Skeletal muscle satellite cell (primary cell): ENCODE results near the gene HSCB. TPM values are rescaled to one million over a fixed set of nuclear protein-coding genes. Genes with fewer than 3 reads are reported as not detected.
"Not testable (repeated sequence)": the region's sequence is repeated elsewhere in the genome, so short reads cannot be mapped to it uniquely, and the experiment has no call there.

Experiments used
- H3K27me3 ChIP-seq: 2 replicates; pipeline ENCODE4 v1.7.0; 2013; ENCODE audit warnings: low read length; ENCODE audit not compliant: control insufficient read depth, insufficient read depth
- H3K36me3 ChIP-seq: 2 replicates; pipeline ENCODE4 v1.7.0; 2013; ENCODE audit warnings: mild to moderate bottlenecking, control low read depth, low read length; ENCODE audit not compliant: insufficient read depth
- H3K4me1 ChIP-seq: 2 replicates; pipeline ENCODE4 v1.7.0; 2013; ENCODE audit warnings: low read length; ENCODE audit not compliant: control insufficient read depth, insufficient read depth
- H3K4me2 ChIP-seq: 2 replicates; pipeline ENCODE4 v1.7.0; 2013; ENCODE audit warnings: mild to moderate bottlenecking, low read length
- H3K4me3 ChIP-seq: 2 replicates; pipeline ENCODE4 v1.7.0; 2013; ENCODE audit warnings: low read length
- H3K9ac ChIP-seq: 2 replicates; pipeline ENCODE4 v1.7.0; 2013; ENCODE audit warnings: mild to moderate bottlenecking, low read depth, low read length, moderate library complexity
- H3K9me3 ChIP-seq: replicated peaks from 2 replicates; pipeline ENCODE4 v1.7.0; 2013; ENCODE audit warnings: mild to moderate bottlenecking, control low read depth, low read length
- total RNA-seq: library from RNA; depleted of rRNA; stranded (reverse); fragments of >200 nt; gene quantifications from 2 replicates; pipeline ENCODE4 v1.2.3, GENCODE V29; 2012; rRNA removed

Gene HSCB, protein sequence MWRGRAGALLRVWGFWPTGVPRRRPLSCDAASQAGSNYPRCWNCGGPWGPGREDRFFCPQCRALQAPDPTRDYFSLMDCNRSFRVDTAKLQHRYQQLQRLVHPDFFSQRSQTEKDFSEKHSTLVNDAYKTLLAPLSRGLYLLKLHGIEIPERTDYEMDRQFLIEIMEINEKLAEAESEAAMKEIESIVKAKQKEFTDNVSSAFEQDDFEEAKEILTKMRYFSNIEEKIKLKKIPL
- 19.4 and 24.3 TPM in 2 replicates for total RNA-seq

DNA sequence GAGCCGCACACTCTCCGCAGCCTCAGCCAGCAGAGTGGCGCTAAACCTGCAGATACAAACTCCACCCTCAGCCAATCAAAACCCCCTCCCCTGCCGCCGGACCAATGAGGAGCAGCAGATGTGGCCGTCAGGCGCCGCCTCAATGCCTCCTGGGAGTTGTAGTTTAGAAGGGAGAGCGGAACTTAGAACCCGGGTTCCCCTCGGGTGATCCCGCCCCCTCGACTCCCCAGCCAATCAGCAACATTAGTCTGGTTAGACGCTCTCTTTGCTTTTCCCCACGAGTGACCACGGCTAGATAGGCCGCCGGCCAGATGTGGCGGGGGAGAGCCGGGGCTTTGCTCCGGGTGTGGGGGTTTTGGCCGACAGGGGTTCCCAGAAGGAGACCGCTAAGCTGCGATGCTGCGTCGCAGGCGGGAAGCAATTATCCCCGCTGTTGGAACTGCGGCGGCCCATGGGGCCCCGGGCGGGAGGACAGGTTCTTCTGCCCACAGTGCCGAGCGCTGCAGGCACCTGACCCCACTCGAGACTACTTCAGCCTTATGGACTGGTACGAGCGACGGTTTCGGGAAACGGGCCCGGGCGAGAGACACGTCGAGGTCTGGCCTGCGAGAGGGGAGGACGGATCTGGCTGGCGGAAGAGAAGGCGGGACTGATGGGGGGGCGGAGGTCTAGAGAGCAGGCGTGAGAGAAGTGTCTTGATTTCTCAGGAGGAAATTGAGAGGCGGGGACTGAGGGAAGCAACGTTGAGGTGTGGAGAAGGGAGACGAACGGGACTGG, at the start of gene HSCB, which contains the start of gene CHEK2:
Gene HSCB (plus strand): TSS at position 255 of the 777 bp plus-strand sequence. CDS start 57 bp downstream, at position 312.
Gene CHEK2 (minus strand): TSS at position 36 of the 777 bp plus-strand sequence. CDS start 7,099 bp downstream, outside the sequence.
- H3K4me3 ChIP-seq, result peak within 1 kb of the TSS; percentile 94
- H3K27me3 ChIP-seq, result no peaks in the 10 kb centered on the region
- H3K4me2 ChIP-seq, result peak within 1 kb of the TSS; percentile 89
- H3K36me3 ChIP-seq, result peaks cover 21% of the 10 kb centered on the region
- H3K9ac ChIP-seq, result peak within 1 kb of the TSS; percentile 93
- no peaks in the 10 kb centered on the region for H3K9me3 ChIP-seq
- peaks cover 16% of the 10 kb centered on the region for H3K4me1 ChIP-seq

DNA sequence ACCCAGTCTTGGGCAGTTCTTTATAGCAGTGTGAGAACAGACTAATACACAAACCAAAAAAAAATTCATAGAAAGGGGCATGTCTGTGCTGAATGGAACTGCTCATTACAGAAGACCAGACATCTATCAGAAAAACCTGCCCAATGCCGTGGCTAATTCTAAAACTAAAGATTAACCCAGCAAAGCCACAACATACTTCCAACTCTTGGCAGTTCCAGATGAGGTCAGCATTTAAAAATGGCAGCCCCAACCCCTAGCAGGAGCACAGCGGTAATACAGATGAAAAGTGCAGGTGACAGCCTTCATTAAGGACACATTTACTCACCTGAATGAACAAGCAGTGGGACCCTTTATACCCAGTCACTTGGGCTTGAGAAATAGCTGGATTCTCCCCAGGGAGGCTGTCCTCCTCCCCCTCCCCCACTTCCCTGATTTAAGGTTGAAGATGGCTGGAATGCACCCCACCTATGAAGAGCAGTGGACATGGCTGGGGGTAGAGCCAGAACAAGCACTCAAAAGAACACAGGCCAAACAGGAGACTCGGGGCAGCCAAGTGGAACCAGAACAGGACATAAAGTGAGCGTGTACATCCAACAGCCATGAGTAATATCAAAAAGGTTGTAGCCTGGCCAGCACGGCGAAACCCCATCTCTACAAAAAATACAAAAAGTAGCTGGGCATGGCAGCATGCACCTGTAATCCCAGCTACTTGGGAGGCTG, 48.6 kb upstream of the HSCB start:
- H3K4me1 ChIP-seq, H3K9me3 ChIP-seq, H3K36me3 ChIP-seq: not testable (repeated sequence)

GRCh38 chr22:28702891-28703290, 38.9 kb upstream of the HSCB start:
- no peaks in the 10 kb centered on the region for H3K4me1 ChIP-seq
- no peak overlapping the region for H3K4me2 ChIP-seq
- H3K9me3 ChIP-seq, result no peaks in the 10 kb centered on the region
- H3K9ac ChIP-seq, result no peak overlapping the region
- H3K4me3 ChIP-seq, result no peak overlapping the region
- H3K27me3 ChIP-seq, result no peaks in the 10 kb centered on the region
- no peaks in the 10 kb centered on the region for H3K36me3 ChIP-seq

More for the DNA sequence above, 48.6 kb upstream of the HSCB start:
- not testable (repeated sequence) for H3K4me3 ChIP-seq, H3K9ac ChIP-seq, H3K4me2 ChIP-seq, H3K27me3 ChIP-seq

DNA sequence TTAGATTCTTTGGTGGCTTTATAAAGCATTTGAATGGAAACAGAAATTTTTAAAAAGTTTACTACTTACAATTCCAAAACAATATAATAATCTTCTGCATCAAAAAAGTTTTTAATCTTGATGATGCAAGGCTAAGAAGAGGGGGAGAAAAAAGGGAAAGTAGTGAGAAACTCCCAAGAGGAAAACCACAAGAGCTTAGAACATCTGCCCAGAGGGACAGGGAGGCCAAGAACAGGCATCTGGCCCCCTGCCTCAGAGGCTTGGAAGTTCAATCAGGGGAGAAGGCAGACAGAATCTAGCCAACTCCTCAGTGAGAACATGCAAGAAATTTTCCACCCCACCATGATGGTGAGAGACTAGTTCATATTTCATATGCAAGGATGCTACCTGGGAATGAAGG, 38.4 kb upstream of the HSCB start:
- Histone ChIP-seq H3K4me3 (no peak overlapping the region), H3K9ac (no peak overlapping the region), H3K36me3 (no peaks in the 10 kb centered on the region), H3K27me3 (no peaks in the 10 kb centered on the region), H3K4me1 (no peaks in the 10 kb centered on the region), H3K4me2 (no peak overlapping the region), H3K9me3 (no peaks in the 10 kb centered on the region)

GRCh38 chr22:28706845-28707244, 35.0 kb upstream of the HSCB start:
- Histone ChIP-seq H3K9me3 (no peaks in the 10 kb centered on the region), H3K27me3 (no peaks in the 10 kb centered on the region), H3K4me2 (no peak overlapping the region), H3K36me3 (no peaks in the 10 kb centered on the region), H3K9ac (no peak overlapping the region), H3K4me1 (peaks cover 21% of the 10 kb centered on the region), H3K4me3 (no peak overlapping the region)

- no peaks in the 10 kb centered on the region for H3K36me3 ChIP-seq
- peak overlapping the region; percentile 54 for H3K9ac ChIP-seq
- peaks cover 32% of the 10 kb centered on the region for H3K4me1 ChIP-seq
- H3K4me3 ChIP-seq, result peak overlapping the region; percentile 24
- no peaks in the 10 kb centered on the region for H3K27me3 ChIP-seq
- H3K4me2 ChIP-seq, result peak overlapping the region; percentile 60
- no peaks in the 10 kb centered on the region for H3K9me3 ChIP-seq
Observed at GRCh38 chr22:28710107-28710506, 31.7 kb upstream of the HSCB start.

GRCh38 chr22:28710576-28711191, 31.2 kb upstream of the HSCB start:
- H3K36me3 ChIP-seq, result no peaks in the 10 kb centered on the region
- H3K9me3 ChIP-seq, result no peaks in the 10 kb centered on the region
- H3K9ac ChIP-seq, result peak overlapping the region; percentile 78
- H3K4me3 ChIP-seq, result peak overlapping the region; percentile 20
- H3K4me1 ChIP-seq, result peaks cover 32% of the 10 kb centered on the region
- H3K4me2 ChIP-seq, result peak overlapping the region; percentile 68
- no peaks in the 10 kb centered on the region for H3K27me3 ChIP-seq

DNA sequence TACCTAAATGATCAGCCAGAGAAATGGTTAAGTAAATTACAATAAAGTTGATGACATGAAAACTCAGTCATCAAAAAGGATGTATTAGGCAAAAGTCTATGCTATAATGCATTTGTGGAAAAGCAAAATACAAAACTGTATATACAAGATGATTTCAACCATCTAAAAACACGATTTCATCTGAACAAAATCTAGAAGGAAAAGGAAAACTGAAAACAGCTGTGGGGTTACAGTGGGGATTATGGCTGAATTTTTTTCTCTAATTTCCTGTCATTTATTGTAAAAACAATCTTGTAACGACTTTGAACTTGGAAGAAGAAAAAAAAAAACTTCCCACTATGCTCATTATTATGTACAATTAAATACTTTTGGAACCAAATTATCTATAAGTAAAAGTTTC, 30.5 kb upstream of the HSCB start:
- no peaks in the 10 kb centered on the region for H3K9me3 ChIP-seq
- no peaks in the 10 kb centered on the region for H3K36me3 ChIP-seq
- peak overlapping the region; percentile 78 for H3K9ac ChIP-seq
- peaks cover 32% of the 10 kb centered on the region for H3K4me1 ChIP-seq
- peak overlapping the region; percentile 68 for H3K4me2 ChIP-seq
- H3K27me3 ChIP-seq, result no peaks in the 10 kb centered on the region
- peak overlapping the region; percentile 43 for H3K4me3 ChIP-seq

GRCh38 chr22:28711820-28712777, 29.7 kb upstream of the HSCB start:
- Histone ChIP-seq H3K4me1 (peaks cover 32% of the 10 kb centered on the region), H3K9me3 (no peaks in the 10 kb centered on the region), H3K4me3 (peak overlapping the region; percentile 37), H3K27me3 (no peaks in the 10 kb centered on the region), H3K36me3 (no peaks in the 10 kb centered on the region), H3K9ac (peak overlapping the region; percentile 78), H3K4me2 (peak overlapping the region; percentile 68)

GRCh38 chr22:28714043-28714628, 27.7 kb upstream of the HSCB start:
- peaks cover 4% of the 10 kb centered on the region for H3K36me3 ChIP-seq

More at GRCh38 chr22:28714043-28714628, 27.7 kb upstream of the HSCB start:
- H3K9ac ChIP-seq, result no peak overlapping the region
- no peak overlapping the region for H3K4me3 ChIP-seq
- peaks cover 32% of the 10 kb centered on the region for H3K4me1 ChIP-seq
- no peaks in the 10 kb centered on the region for H3K9me3 ChIP-seq
- H3K27me3 ChIP-seq, result no peaks in the 10 kb centered on the region
- no peak overlapping the region for H3K4me2 ChIP-seq
